Keratinocyte (primary cell): ENCODE results near the gene BACH1.

Experiments used
- CTCF ChIP-seq, 3 experiments: IDR thresholded peaks in 1 of 3; conservative IDR thresholded peaks in 1 of 3; optimal IDR thresholded peaks in 1 of 3; 2 replicates in 2 of 3; 3 replicates in 1 of 3; pipeline versions ENCODE3 to v1.5.1; 2011; ENCODE audit warnings: low read length in 3 of 3, mild to moderate bottlenecking in 3 of 3, moderate library complexity in 2 of 3, control low read depth in 1 of 3, inconsistent platforms in 1 of 3; ENCODE audit not compliant: insufficient read depth in 2 of 3; ENCODE audit errors: extremely low read depth in 1 of 3
- EZH2 ChIP-seq: IDR thresholded peaks from one replicate; pipeline ENCODE4 v1.6.1; 2012; ENCODE audit warnings: inconsistent platforms, mild to moderate bottlenecking, low read length, moderate library complexity

- peak; percentile 19 to 59 (median 36) for TF ChIP-seq CTCF (optimal IDR thresholded peaks at IDR 0.05 in 1 of 3, IDR thresholded peaks at IDR 0.05 in 1 of 3, conservative IDR thresholded peaks at IDR 0.05 in 1 of 3; ENCODE audit: extremely low read depth in 1 of 3, insufficient read depth in 2 of 3, low read length in 3 of 3)
- TF ChIP-seq EZH2: no peak
These were observed 77.8 kb downstream of the BACH1 start for GRCh38 chr21:29376556-29376955.
